Psoas muscle (tissue), 8 donors: Measurements from ENCODE around the gene PGBD4. TPM values are rescaled to one million over a fixed set of nuclear protein-coding genes. Genes with fewer than 3 reads are reported as not detected.
A peak's percentile ranks its signal among the peaks of the same experiment; 100 is the strongest.

Experiments used
- ATAC-seq, 4 donors: fragments of 200-7000 bp; cut with Tn5 transposase; one replicate each; pipeline ENCODE4 v1.9.1; 2020; ENCODE audit warnings: moderate library complexity in 3 of 4, mild to moderate bottlenecking in 2 of 4
- DNase-seq, 2 donors: peaks; one replicate each; pipeline ENCODE4 v3.0.0-alpha.2; 2020
- H3K27ac ChIP-seq: fragments of 200-600 bp; one replicate; pipeline ENCODE4 v1.8.0; 2022
- H3K27me3 ChIP-seq, 3 donors: fragments of 200-600 bp in 1 of 3; one replicate each; pipeline versions ENCODE4 v1.6.1 to v1.8.0; 2013 to 2022; ENCODE audit warnings: low read length in 2 of 3, mild to moderate bottlenecking in 2 of 3, moderate library complexity in 1 of 3; ENCODE audit not compliant: insufficient read depth in 3 of 3
- H3K36me3 ChIP-seq, 2 donors: fragments of 200-600 bp in 1 of 2; one replicate each; pipeline versions ENCODE4 v1.6.1 to v1.8.0; 2013 to 2022; ENCODE audit warnings: low read depth in 1 of 2, mild to moderate bottlenecking in 1 of 2, moderate library complexity in 1 of 2; ENCODE audit not compliant: insufficient read depth in 1 of 2
- H3K4me1 ChIP-seq: fragments of 200-600 bp; one replicate; pipeline ENCODE4 v1.8.0; 2022
- H3K4me3 ChIP-seq: fragments of 200-600 bp; one replicate; pipeline ENCODE4 v1.8.0; 2022; ENCODE audit warnings: mild to moderate bottlenecking
- H3K9me3 ChIP-seq: fragments of 200-600 bp; one replicate; pipeline ENCODE4 v1.8.0; 2022
- WGBS, 3 donors: extraction: QIAGEN DNeasy Blood & Tissue Kit; methylation state at CpG; one replicate each; pipeline versions ENCODE4 v1.1.6 to v1.1.7; 2013; 5-methylcytosine and 5-hydroxymethylcytosine counted together
- intact Hi-C, 2 donors: fragments of 100-400 bp; cut with DNase I; formaldehyde crosslinking; loops; one replicate each; pipeline versions ENCODE4 v1.11.0 to v1.14.2; 2022
- polyA plus RNA-seq, 3 donors: library from polyadenylated mRNA; stranded (reverse); fragments of 200-250 nt; gene quantifications; one replicate each; pipeline ENCODE4 v1.2.3, GENCODE V29; 2013
- total RNA-seq, 4 donors: library from RNA; stranded (reverse); fragmentation: NEBNext Ultra II Directional in 2 of 4; extraction: Animal tissue kit (Norgen Biotek cat#: 25700) in 2 of 4; gene quantifications; one replicate each; pipeline versions ENCODE4 v1.2.1 to v1.2.4, GENCODE V29; 2021 to 2023
- TF ChIP-seq, protein P1 (sequence below): fragments of 200-600 bp; IDR thresholded peaks from one replicate; pipeline ENCODE4 v1.8.0; 2022; ENCODE audit warnings: antibody characterized with exemption
- donor health status: healthy with polysubstance abuse.
- donor health status: DM: no; HTN: no; CAD: no; lungs with moderate emphysema.
- donor health status: Bipolar disorder and iron deficiency.
- donor health status: healthy.
- donor health status: DM: yes; HTN: yes; CAD: no.
- donor health status: DM: no; HTN: no; CAD: no.
- donor health status: DM: no; HTN: no; CAD: no.
- donor health status: DM: yes; HTN: yes; CAD: no.

Gene PGBD4
- total and polyA plus RNA-seq, 7 donors, result 0.70 to 5.0 (median 1.4) TPM

DNA sequence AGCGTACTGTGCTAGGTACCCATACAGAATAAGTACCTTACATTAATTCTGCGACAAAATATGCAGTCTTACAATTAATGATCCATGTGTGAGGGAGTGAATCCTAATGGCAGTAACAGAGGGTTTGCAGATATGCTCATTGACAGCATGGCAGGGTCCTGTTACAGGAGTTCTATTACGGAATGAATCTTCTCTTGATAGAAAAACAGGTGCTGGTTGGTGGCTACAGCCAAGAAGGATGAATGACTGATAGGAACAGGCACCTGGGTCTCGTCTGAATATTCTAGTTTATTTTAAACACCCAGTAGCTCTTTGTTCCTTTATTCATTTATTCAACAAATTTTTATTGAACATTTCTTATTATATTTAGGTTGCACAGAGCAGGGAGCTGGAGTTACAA lies 22.8 kb downstream of the PGBD4 start:
- no peak for DNase-seq
- no peak overlapping the region for H3K27ac ChIP-seq
- peak in 3 of 4 donors; percentile 32 to 77 (median 37) for ATAC-seq
- no peaks in the 10 kb centered on the region for H3K4me1 ChIP-seq
- WGBS, 3 donors, result 48 to 54% (median 48%) methylated on average over 4 of the region's 4 CpGs
- no peaks in the 10 kb centered on the region for H3K36me3 ChIP-seq
- no peak overlapping the region for H3K4me3 ChIP-seq
- intact Hi-C loops, result no loop called here
- TF ChIP-seq, protein P1, sequence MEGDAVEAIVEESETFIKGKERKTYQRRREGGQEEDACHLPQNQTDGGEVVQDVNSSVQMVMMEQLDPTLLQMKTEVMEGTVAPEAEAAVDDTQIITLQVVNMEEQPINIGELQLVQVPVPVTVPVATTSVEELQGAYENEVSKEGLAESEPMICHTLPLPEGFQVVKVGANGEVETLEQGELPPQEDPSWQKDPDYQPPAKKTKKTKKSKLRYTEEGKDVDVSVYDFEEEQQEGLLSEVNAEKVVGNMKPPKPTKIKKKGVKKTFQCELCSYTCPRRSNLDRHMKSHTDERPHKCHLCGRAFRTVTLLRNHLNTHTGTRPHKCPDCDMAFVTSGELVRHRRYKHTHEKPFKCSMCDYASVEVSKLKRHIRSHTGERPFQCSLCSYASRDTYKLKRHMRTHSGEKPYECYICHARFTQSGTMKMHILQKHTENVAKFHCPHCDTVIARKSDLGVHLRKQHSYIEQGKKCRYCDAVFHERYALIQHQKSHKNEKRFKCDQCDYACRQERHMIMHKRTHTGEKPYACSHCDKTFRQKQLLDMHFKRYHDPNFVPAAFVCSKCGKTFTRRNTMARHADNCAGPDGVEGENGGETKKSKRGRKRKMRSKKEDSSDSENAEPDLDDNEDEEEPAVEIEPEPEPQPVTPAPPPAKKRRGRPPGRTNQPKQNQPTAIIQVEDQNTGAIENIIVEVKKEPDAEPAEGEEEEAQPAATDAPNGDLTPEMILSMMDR, result no peak
- H3K9me3 ChIP-seq, result no peaks in the 10 kb centered on the region
- no peaks in the 10 kb centered on the region for H3K27me3 ChIP-seq

DNA sequence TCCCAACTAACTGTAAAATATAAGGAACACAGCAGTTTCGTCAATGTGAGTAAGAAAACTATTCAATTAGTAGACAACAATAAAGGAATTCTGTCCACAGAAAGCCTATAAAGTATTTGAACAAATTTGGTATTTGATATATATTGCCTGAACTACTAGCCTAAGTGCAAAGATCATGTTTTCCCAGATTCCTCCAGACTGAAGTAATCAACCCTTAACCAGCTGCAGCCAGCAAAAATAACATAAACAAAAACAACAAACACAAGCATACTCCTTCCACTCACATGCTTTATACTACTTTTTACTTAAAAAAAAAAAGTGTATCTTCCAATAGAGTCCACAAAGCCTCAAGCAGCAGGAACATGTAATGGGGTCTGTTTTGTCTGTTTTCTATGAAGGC lies 24.1 kb downstream of the PGBD4 start:
- WGBS, 3 donors, result 64 to 77% (median 74%) methylated on average over 1 of the region's 1 CpG
- H3K27me3 ChIP-seq, result no peaks in the 10 kb centered on the region
- no peak overlapping the region for H3K4me3 ChIP-seq
- ATAC-seq (no peak), DNase-seq (no peak)
- H3K36me3 ChIP-seq, result no peaks in the 10 kb centered on the region
- no peaks in the 10 kb centered on the region for H3K4me1 ChIP-seq
- intact Hi-C loops, result no loop called here
- TF ChIP-seq, protein P1, result no peak
- H3K9me3 ChIP-seq, result no peaks in the 10 kb centered on the region
- H3K27ac ChIP-seq, result no peak overlapping the region

DNA sequence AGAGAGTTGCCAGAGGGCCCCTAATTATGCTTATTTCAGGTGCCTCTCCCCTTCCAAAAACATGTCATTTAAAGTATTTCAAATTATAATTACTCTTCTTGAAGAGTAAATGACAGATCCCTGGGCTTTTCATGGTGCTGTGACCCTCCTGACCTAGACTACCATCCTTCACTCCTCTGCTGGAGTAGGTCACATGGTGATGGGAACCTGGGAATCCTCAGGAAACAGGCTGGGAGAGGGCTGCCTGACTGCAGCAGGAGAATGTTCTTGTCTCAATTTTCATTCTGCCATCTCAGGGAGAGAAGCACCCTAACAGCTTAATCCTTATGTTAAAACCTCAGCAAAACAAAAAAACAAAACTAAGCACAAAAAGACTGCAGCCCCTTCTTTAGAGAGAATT lies 24.6 kb downstream of the PGBD4 start:
- no peak for ATAC-seq
- intact Hi-C loops, result no loop called here
- H3K9me3 ChIP-seq, result no peaks in the 10 kb centered on the region
- TF ChIP-seq, protein P1, result no peak
- no peak overlapping the region for H3K27ac ChIP-seq
- no peaks in the 10 kb centered on the region for H3K27me3 ChIP-seq
- DNase-seq, result no peak
- H3K4me3 ChIP-seq, result no peak overlapping the region
- no peaks in the 10 kb centered on the region for H3K36me3 ChIP-seq
- no peaks in the 10 kb centered on the region for H3K4me1 ChIP-seq

- H3K27ac ChIP-seq, result no peak overlapping the region
- no peaks in the 10 kb centered on the region for H3K9me3 ChIP-seq
- ATAC-seq, result no peak
- H3K4me1 ChIP-seq, result peaks cover 6% of the 10 kb centered on the region
- intact Hi-C loops, result no loop called here
- no peaks in the 10 kb centered on the region for H3K27me3 ChIP-seq
- TF ChIP-seq, protein P1, result no peak
- WGBS, 3 donors, result 43 to 50% (median 49%) methylated on average over 2 of the region's 2 CpGs
- DNase-seq, result no peak
- no peak overlapping the region for H3K4me3 ChIP-seq
- H3K36me3 ChIP-seq, result no peaks in the 10 kb centered on the region
These were observed 27.0 kb downstream of the PGBD4 start for GRCh38 chr15:34128898-34129297.

- intact Hi-C loops, result no loop called here
- no peaks in the 10 kb centered on the region for H3K9me3 ChIP-seq
These were observed 31.0 kb downstream of the PGBD4 start for GRCh38 chr15:34132881-34133280.

More at GRCh38 chr15:34132881-34133280, 31.0 kb downstream of the PGBD4 start:
- Histone ChIP-seq H3K27me3 (no peaks in the 10 kb centered on the region), H3K36me3 (no peaks in the 10 kb centered on the region), H3K4me1 (peaks cover 6% of the 10 kb centered on the region), H3K4me3 (no peak overlapping the region), H3K27ac (no peak overlapping the region)
- WGBS, 3 donors, result 88 to 97% (median 96%) methylated on average over 1 of the region's 1 CpG
- ATAC-seq, result no peak
- TF ChIP-seq, protein P1, result no peak
- no peak for DNase-seq
